ENCODE data around the gene DAP. TPM values are rescaled to one million over a fixed set of nuclear protein-coding genes. Genes with fewer than 3 reads are reported as not detected.

The DAP gene
- total and polyA plus RNA-seq, 2 experiments from 2014 or later, result 35.7 to 37.6 TPM

GRCh38 chr5:10678244-10678643 is 82.8 kb downstream of the DAP start (continued):
- TF ChIP-seq, protein P1, sequence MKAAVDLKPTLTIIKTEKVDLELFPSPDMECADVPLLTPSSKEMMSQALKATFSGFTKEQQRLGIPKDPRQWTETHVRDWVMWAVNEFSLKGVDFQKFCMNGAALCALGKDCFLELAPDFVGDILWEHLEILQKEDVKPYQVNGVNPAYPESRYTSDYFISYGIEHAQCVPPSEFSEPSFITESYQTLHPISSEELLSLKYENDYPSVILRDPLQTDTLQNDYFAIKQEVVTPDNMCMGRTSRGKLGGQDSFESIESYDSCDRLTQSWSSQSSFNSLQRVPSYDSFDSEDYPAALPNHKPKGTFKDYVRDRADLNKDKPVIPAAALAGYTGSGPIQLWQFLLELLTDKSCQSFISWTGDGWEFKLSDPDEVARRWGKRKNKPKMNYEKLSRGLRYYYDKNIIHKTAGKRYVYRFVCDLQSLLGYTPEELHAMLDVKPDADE (IDR thresholded peaks at IDR 0.05), result no peak

DNA sequence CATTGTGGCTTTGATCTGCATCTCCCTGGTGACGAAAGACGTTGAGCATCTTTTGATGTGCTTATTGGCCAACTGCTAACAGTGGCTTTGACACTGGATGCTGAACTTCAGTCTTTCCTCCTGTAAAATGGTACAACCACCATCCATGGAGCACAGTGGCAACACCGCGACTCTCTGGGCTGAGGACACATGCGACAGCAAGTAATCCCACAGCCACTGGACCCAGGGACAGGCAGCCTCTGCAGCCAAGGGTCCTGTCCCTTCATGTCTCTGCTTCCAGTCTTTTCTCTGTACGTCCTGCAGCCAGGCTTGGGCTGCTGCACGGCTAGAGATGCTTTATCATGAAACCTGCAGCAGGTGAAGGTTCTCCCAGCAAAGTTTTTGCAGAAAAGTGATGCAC is 83.5 kb downstream of the DAP start:
- H3K4me3 ChIP-seq, result no peak overlapping the region
- no peaks in the 10 kb centered on the region for H3F3A ChIP-seq (replicated peaks; ENCODE audit: low read depth)
- ATAC-seq (no peak), DNase-seq (ENCODE audit: low spot score) (no peak)
- no peaks in the 10 kb centered on the region; the same call in 1 of the 2 replicates for H4K20me1 ChIP-seq (replicated peaks; ENCODE audit: insufficient read depth)
- no peak overlapping the region for H3K4me2 ChIP-seq
- no peaks in the 10 kb centered on the region for H3K36me3 ChIP-seq (ENCODE audit: insufficient read depth)
- no peak overlapping the region for H3K4me3 Mint-ChIP-seq
- H3K27me3 Mint-ChIP-seq (ENCODE audit: insufficient read depth, low read depth, poor library complexity), result peaks cover 12% of the 10 kb centered on the region
- H2AFZ ChIP-seq, result no peak overlapping the region
- H3K27me3 ChIP-seq (ENCODE audit: insufficient read depth), result no peaks in the 10 kb centered on the region
- TF ChIP-seq NANOG (IDR thresholded peaks at IDR 0.05; ENCODE audit: borderline replicate concordance) (no peak), STAT1 (IDR thresholded peaks at IDR 0.05; ENCODE audit: unreplicated experiment) (no peak), ZNF331 (CRISPR knock-in tag; IDR thresholded peaks at IDR 0.05; ENCODE audit: low read depth) (no peak), POLR2AphosphoS5 (IDR thresholded peaks at IDR 0.05; ENCODE audit: low read depth) (no peak), ZNF462 (CRISPR knock-in tag; IDR thresholded peaks at IDR 0.05) (no peak), EZH2 (IDR thresholded peaks at IDR 0.05; ENCODE audit: low read depth, unreplicated experiment) (no peak)
- no peak overlapping the region for H3K27ac ChIP-seq (ENCODE audit: low read depth)
- peaks cover 9% of the 10 kb centered on the region; the same call in 2 of the 3 replicates for H3K9me3 Mint-ChIP-seq
- H3K9me2 ChIP-seq (ENCODE audit: insufficient read depth), result no peaks in the 10 kb centered on the region
- H3K79me2 ChIP-seq (replicated peaks; ENCODE audit: insufficient read depth), result no peaks in the 10 kb centered on the region
- H3K27ac Mint-ChIP-seq, result no peak overlapping the region
- H3K4me1 ChIP-seq (ENCODE audit: insufficient read depth), result no peaks in the 10 kb centered on the region
- H3K36me3 Mint-ChIP-seq (ENCODE audit: low read depth), result peaks cover 30% of the 10 kb centered on the region
- peaks cover 2% of the 10 kb centered on the region; the same call in 2 of the 3 replicates for H3K4me1 Mint-ChIP-seq
